ENCODE data around the gene TFAP2E. TPM values are rescaled to one million over a fixed set of nuclear protein-coding genes. Genes with fewer than 3 reads are reported as not detected.
"Not testable (repeated sequence)": the region's sequence is repeated elsewhere in the genome, so short reads cannot be mapped to it uniquely, and the experiment has no call there.

The TFAP2E gene
- total RNA-seq, 1 donor, result 0.52 TPM

GRCh38 chr1:35575416-35575958, 2.4 kb downstream of the TFAP2E start:
- no peak overlapping the region for H3K4me3 ChIP-seq (ENCODE audit: low read length)
- H3K4me1 ChIP-seq (ENCODE audit: insufficient read depth, low read length), result peaks cover 46% of the 10 kb centered on the region
- peaks cover 7% of the 10 kb centered on the region for H3K27me3 ChIP-seq (ENCODE audit: insufficient read depth, low read length)
- no peaks in the 10 kb centered on the region for H3K9me3 ChIP-seq (ENCODE audit: low read depth, low read length)

- H3K4me3 ChIP-seq (ENCODE audit: low read length), result peak overlapping the region; percentile 5
- peaks cover 46% of the 10 kb centered on the region for H3K4me1 ChIP-seq (ENCODE audit: insufficient read depth, low read length)
- H3K9me3 ChIP-seq (ENCODE audit: low read depth, low read length), result no peaks in the 10 kb centered on the region
- H3K27me3 ChIP-seq (ENCODE audit: insufficient read depth, low read length), result peaks cover 7% of the 10 kb centered on the region
Measured at GRCh38 chr1:35576061-35576765, 3.1 kb downstream of the TFAP2E start.

GRCh38 chr1:35576766-35577070, 3.6 kb downstream of the TFAP2E start:
- H3K4me3 ChIP-seq (ENCODE audit: low read length), result peak overlapping the region; percentile 55

GRCh38 chr1:35577071-35577998, 4.2 kb downstream of the TFAP2E start:
- Histone ChIP-seq H3K4me3 (ENCODE audit: low read length) (peak overlapping the region; percentile 55), H3K9me3 (ENCODE audit: low read depth, low read length) (no peaks in the 10 kb centered on the region), H3K27me3 (ENCODE audit: insufficient read depth, low read length) (peaks cover 7% of the 10 kb centered on the region), H3K4me1 (ENCODE audit: insufficient read depth, low read length) (peaks cover 46% of the 10 kb centered on the region)

More at GRCh38 chr1:35576766-35577070, 3.6 kb downstream of the TFAP2E start:
- not testable (repeated sequence) for H3K9me3 ChIP-seq (ENCODE audit: low read depth, low read length); H3K27me3 ChIP-seq (ENCODE audit: insufficient read depth, low read length)
- H3K4me1 ChIP-seq (ENCODE audit: insufficient read depth, low read length), result peaks cover 46% of the 10 kb centered on the region

- no peaks in the 10 kb centered on the region for H3K27me3 ChIP-seq (ENCODE audit: insufficient read depth, low read length)
- H3K4me3 ChIP-seq (ENCODE audit: low read length), result no peak overlapping the region
- H3K4me1 ChIP-seq (ENCODE audit: insufficient read depth, low read length), result peaks cover 26% of the 10 kb centered on the region
- H3K9me3 ChIP-seq (ENCODE audit: low read depth, low read length), result no peaks in the 10 kb centered on the region
Measured at GRCh38 chr1:35580949-35581388, 7.9 kb downstream of the TFAP2E start.

- not testable (repeated sequence) for H3K27me3 ChIP-seq (ENCODE audit: insufficient read depth, low read length); H3K4me3 ChIP-seq (ENCODE audit: low read length); H3K9me3 ChIP-seq (ENCODE audit: low read depth, low read length)
- H3K4me1 ChIP-seq (ENCODE audit: insufficient read depth, low read length), result peaks cover 20% of the 10 kb centered on the region
Measured at GRCh38 chr1:35581621-35582020, 8.5 kb downstream of the TFAP2E start.

- Histone ChIP-seq H3K27me3 (ENCODE audit: insufficient read depth, low read length) (no peaks in the 10 kb centered on the region), H3K9me3 (ENCODE audit: low read depth, low read length) (no peaks in the 10 kb centered on the region), H3K4me1 (ENCODE audit: insufficient read depth, low read length) (no peaks in the 10 kb centered on the region), H3K4me3 (ENCODE audit: low read length) (no peak overlapping the region)
Measured at GRCh38 chr1:35585281-35585680, 12.2 kb downstream of the TFAP2E start.

GRCh38 chr1:35585805-35586204, 12.7 kb downstream of the TFAP2E start:
- not testable (repeated sequence) for H3K4me3 ChIP-seq (ENCODE audit: low read length); H3K27me3 ChIP-seq (ENCODE audit: insufficient read depth, low read length); H3K4me1 ChIP-seq (ENCODE audit: insufficient read depth, low read length); H3K9me3 ChIP-seq (ENCODE audit: low read depth, low read length)

GRCh38 chr1:35586808-35587207, 13.7 kb downstream of the TFAP2E start:
- H3K4me1 ChIP-seq (ENCODE audit: insufficient read depth, low read length), result no peaks in the 10 kb centered on the region
- no peaks in the 10 kb centered on the region for H3K9me3 ChIP-seq (ENCODE audit: low read depth, low read length)
- no peaks in the 10 kb centered on the region for H3K27me3 ChIP-seq (ENCODE audit: insufficient read depth, low read length)
- H3K4me3 ChIP-seq (ENCODE audit: low read length), result no peak overlapping the region

GRCh38 chr1:35587736-35588135, 14.6 kb downstream of the TFAP2E start:
- Histone ChIP-seq H3K9me3 (ENCODE audit: low read depth, low read length) (no peaks in the 10 kb centered on the region), H3K4me3 (ENCODE audit: low read length) (no peak overlapping the region), H3K27me3 (ENCODE audit: insufficient read depth, low read length) (no peaks in the 10 kb centered on the region), H3K4me1 (ENCODE audit: insufficient read depth, low read length) (no peaks in the 10 kb centered on the region)

- no peaks in the 10 kb centered on the region for H3K9me3 ChIP-seq (ENCODE audit: low read depth, low read length)
Measured at GRCh38 chr1:35588197-35588910, 15.2 kb downstream of the TFAP2E start.

GRCh38 chr1:35589516-35590427, 16.7 kb downstream of the TFAP2E start:
- Histone ChIP-seq H3K9me3 (ENCODE audit: low read depth, low read length) (no peaks in the 10 kb centered on the region), H3K4me1 (ENCODE audit: insufficient read depth, low read length) (no peaks in the 10 kb centered on the region), H3K4me3 (ENCODE audit: low read length) (no peak overlapping the region), H3K27me3 (ENCODE audit: insufficient read depth, low read length) (no peaks in the 10 kb centered on the region)

More at GRCh38 chr1:35588197-35588910, 15.2 kb downstream of the TFAP2E start:
- Histone ChIP-seq H3K27me3 (ENCODE audit: insufficient read depth, low read length) (no peaks in the 10 kb centered on the region), H3K4me3 (ENCODE audit: low read length) (no peak overlapping the region), H3K4me1 (ENCODE audit: insufficient read depth, low read length) (no peaks in the 10 kb centered on the region)

- no peak overlapping the region for H3K4me3 ChIP-seq (ENCODE audit: low read length)
- no peaks in the 10 kb centered on the region for H3K4me1 ChIP-seq (ENCODE audit: insufficient read depth, low read length)
- H3K9me3 ChIP-seq (ENCODE audit: low read depth, low read length), result no peaks in the 10 kb centered on the region
- H3K27me3 ChIP-seq (ENCODE audit: insufficient read depth, low read length), result no peaks in the 10 kb centered on the region
Measured at GRCh38 chr1:35590476-35591040, 17.4 kb downstream of the TFAP2E start.

GRCh38 chr1:35591211-35591610, 18.1 kb downstream of the TFAP2E start:
- no peaks in the 10 kb centered on the region for H3K9me3 ChIP-seq (ENCODE audit: low read depth, low read length)
- H3K4me3 ChIP-seq (ENCODE audit: low read length), result no peak overlapping the region
- no peaks in the 10 kb centered on the region for H3K27me3 ChIP-seq (ENCODE audit: insufficient read depth, low read length)
- H3K4me1 ChIP-seq (ENCODE audit: insufficient read depth, low read length), result no peaks in the 10 kb centered on the region
